DMS 273 treated with DMSO at 0.1 percent for 48 hours (cell line): ENCODE results near the gene ENPP4.
"Not testable (repeated sequence)": the region's sequence is repeated elsewhere in the genome, so short reads cannot be mapped to it uniquely, and the experiment has no call there.

Experiments
- DNase-seq: peaks from one replicate; lab custom pipeline; 2025; lab: John Stamatoyannopoulos, UW

ENPP4 gene, protein sequence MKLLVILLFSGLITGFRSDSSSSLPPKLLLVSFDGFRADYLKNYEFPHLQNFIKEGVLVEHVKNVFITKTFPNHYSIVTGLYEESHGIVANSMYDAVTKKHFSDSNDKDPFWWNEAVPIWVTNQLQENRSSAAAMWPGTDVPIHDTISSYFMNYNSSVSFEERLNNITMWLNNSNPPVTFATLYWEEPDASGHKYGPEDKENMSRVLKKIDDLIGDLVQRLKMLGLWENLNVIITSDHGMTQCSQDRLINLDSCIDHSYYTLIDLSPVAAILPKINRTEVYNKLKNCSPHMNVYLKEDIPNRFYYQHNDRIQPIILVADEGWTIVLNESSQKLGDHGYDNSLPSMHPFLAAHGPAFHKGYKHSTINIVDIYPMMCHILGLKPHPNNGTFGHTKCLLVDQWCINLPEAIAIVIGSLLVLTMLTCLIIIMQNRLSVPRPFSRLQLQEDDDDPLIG

DNA sequence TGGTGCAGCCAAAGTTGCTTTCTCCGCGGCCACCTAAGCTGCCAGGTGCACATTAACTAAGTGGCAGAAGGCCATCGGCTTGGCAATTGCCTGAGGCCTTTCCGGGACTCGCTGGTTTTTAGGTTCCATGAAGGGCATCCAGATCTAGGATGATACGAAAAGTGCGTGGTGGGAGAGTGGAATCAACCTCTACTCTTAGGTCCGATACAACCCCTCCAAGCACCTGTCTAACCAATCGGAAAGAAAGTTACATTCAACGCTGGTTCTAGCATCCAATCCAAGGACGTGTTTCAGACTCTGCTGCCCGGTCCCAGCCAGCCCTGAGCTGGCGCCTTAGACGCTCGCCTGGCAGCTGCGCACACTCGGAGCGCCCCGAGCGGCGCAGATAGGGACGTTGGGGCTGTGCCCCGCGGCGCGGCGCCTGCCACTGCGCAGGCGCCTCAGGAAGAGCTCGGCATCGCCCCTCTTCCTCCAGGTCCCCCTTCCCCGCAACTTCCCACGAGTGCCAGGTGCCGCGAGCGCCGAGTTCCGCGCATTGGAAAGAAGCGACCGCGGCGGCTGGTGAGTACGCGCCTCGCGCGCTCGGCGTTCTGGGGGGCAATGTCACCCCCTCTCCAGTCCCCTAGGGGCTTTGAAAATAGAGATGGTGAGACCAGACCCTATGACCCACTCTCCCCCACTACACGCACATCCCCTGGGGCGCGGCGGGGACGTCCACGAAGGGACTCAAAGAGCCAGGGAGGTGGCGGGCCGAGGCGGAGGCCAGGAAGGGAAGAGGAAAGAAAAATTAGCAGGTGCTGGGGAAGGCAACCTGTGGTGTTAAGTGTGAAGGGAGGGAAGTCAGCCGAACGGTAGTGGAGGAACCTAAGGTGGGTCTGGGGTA, at the start of gene ENPP4:
TSS of gene ENPP4 (plus strand) at position 361 of the 883 bp plus-strand sequence. CDS start 9,595 bp downstream, outside the sequence.
- peak; percentile 91 for DNase-seq

DNA sequence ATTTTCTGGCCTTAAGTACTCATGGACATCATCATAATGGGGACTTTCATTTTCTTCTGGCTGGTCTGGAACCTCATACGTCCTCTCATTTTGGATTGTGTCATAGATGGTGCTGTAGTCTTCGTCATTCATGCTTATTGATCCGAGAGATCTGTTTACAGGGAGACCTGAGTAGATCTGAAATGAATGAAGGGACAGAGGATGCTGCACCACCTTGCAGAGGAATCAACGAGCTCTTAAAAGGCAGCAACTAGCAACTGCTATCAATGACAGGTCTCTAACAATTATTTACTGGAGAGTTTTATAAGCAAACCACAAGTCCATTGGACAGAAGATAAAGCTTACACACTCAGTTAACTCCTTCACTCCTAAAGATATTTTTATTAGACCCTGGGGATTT, 49.7 kb upstream of the ENPP4 start:
- DNase-seq: no peak

DNA sequence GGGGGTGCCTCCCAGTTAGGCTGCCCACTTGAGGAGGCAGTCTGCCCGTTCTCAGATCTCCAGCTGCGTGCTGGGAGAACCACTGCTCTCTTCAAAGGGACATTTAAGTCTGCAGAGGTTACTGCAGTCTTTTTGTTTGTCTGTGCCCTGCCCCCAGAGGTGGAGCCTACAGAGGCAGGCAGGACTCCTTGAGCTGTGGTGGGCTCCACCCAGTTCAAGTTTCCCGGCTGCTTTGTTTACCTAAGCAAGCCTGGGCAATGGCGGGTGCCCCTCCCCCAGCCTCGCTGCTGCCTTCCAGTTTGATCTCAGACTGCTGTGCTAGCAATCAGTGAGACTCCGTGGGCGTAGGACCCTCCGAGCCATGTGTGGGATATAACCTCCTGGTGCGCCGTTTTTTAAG, 44.1 kb upstream of the ENPP4 start:
- DNase-seq: not testable (repeated sequence)

DNA sequence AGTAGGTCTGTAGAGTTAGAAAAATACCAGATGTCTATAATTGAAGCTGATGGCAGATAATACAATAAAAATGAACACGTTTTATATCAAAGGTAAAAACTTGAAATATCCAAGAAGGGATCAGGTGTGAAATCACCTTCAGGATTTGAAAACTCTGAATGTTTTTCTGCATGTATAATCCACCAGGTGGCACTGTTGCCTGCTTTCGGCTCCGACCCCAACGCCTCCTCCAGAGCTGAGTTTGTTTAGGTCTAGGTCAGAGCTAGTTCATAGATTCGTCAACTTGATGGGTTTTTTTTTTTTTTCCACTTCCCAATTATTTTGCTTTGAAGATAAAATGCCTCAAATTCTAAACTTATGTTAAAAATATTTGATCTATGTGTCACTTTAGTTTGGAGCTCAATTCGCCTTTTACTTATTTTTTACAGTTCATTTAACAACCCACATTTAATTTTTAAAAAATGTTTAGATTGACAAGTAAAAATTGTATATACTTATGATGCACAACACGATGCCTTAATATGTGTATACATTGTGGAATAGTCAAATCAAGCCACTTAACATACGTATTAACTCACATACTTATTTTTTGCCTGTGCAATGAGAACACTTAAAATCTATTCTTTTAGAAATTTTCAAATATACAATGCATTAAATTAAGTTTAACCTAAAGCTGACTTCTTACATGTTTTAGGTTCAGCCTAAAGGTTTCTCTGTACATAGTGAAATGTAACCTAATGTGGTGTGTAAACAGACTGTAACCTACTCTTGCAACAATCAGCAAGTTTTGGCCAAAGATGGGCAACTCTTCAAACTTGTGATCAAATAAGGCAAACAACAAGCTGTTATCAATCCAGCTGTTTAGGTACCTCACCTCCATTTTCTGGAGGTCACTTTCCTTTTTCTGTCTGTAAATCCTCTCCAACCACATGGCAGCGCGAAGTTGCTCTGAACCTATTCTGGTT, 39.4 kb upstream of the ENPP4 start:
- DNase-seq: peak; percentile 7

DNA sequence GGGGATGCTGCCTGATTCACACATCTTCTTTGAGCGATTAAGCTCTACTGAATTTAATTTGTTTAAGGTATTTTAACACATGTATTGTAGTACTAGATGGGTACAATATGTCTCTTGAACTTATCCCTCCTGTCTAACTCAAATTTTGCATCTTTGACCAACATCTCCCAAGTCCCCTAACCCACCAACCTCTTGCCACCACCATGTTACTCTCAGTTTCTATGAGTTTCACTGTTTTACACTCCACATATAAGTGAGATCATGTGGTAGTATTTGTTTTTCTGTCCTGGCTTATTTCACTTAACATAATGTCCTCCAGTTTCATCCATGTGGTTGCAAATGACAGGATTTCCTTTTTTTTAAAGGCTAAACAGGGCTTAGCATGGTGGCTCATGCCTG, 38.7 kb upstream of the ENPP4 start:
- DNase-seq: no peak

DNA sequence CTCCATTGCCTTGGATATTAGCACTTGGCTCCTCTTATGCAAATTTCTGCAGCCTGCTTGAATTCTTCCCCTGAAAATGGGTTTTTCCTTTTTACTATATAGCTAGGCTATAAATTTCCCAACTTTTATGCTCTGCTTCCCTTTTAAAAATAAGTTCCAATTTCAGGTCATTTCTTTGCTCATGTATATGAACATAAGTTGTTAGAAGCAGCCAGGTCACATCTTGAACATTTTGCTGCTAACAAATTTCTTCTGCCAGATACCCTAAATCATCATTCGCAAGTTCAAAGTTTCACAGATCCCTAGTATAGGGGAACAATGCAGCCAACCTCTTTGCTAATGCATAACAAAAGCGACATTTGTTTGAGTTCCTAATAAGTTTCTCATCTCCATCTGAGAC, 34.5 kb upstream of the ENPP4 start:
- DNase-seq: no peak

DNA sequence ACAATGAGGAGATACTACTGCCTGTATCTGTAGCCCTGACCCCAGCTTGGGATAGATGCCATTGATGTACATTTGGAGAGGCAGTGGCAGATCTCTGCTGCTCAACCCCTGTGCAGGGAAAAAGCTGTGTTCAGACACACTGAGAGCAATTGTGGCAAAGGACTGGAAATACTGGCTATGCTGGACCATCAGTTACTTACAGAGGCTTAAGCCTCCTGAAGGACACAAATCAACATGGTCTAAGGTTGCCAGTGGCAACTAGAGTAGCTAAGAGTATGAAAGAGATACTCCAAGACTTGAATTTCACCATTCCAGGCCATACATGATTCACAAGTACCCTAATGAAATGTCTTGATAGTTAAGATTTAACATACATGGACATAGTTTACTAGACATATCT, 32.4 kb upstream of the ENPP4 start:
- no peak for DNase-seq

DNA sequence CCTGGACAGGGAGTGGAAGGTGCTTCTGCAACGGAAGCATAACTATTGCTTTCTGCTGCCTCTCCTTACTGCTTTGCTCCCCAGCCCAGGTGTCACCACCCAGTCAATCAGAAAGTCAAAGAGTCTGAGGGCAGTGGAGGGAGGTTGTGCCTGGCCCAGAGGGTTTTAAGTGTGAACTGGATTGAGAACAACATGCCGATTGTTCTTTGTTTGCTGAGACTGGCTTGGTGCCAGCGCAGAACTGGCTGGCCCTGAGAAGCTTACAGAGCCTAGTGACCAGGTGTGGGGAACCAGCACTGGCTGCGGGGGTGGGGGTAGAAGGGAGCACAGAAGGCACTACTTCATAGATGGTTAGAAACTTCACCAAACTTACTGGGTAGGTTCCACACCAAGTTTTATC, 31.1 kb upstream of the ENPP4 start:
- no peak for DNase-seq

DNA sequence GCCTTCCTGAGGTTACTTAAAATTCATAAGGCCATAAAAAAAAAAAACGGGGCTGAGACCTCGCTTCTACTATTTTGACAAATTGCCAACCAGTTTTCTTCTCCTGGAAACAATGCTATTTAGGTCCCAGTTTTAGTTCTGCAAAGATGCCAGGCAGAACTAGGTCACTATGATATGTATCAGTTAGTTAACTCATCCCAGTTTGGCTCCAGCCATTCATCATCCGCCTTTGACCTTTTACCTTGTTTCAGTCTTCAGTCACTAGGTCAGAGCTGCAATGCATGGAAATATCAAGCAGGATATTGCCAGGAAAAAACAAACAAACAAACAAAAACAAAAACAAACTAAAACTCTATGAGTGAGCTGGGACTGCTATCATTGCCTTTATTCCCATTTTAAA, 29.8 kb upstream of the ENPP4 start:
- DNase-seq: no peak

DNA sequence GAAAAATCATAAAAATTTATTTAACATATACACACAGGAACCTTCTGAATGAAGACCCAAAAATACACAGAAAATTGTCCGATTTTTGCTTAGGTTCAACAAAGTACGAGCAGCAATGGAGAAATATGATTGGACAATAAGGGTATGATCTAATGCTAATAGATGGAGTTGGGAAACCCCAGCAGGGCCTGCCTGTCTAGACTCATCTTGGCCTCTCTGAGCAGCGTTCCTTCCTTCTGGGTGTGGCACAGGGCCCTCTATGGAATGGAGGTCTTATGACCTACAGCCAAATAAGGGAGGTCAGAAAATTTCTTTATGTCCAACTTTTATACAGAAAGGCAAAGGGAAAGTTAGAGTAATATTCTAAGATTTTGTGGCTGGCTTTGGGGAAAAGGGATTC, 27.7 kb upstream of the ENPP4 start:
- no peak for DNase-seq

DNA sequence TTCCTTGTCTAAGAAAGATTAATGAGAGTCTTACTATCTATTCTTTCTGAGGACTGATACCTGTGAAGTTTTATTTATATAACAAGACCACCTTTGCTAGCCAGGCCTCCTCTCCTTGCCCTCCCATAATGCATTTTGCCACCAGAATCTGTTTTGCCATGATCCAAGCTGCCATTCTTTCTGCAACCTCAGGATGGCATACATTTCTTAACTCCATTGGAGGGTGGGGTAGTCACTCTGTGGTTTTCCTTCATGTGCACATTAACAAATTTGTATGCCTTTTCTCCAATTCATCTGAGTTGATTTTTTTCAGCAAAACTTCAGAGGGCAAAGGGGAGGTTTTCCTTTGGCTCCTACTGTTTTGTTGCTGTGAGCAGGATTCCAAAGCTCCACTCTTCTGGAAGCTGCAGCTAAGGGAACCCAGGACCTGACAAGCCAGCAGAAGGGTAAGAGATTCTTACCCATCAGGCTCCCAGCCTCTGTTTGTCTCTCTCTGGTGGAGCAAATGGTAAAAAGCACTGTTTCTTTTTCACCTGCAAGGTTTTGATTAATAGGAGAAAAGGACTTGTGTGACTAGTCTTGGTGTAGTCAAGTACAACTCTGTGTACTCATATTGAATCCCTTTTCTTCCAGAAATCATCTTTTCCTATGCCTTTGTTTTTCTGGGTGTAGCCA, 26.2 kb upstream of the ENPP4 start:
- no peak for DNase-seq

DNA sequence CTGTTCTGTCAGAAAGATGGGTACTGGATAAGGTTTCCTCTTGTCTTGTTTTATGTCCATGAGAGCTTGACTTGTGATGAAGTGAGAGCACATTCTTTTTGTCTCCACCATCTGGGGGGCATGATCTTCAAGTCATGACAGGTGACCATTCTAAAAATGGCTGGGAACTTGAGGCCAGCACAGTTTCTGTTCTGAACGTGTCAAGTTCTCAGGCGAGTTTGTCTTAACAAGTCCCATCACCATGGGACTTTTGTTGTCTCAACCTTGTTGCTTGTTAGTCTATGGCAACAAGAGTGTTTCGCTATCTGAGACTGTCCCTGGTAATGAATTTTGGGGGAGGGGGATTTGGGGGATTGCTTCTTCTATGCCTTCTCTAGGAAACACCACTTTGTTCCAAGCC, 25.6 kb upstream of the ENPP4 start:
- DNase-seq: no peak

DNA sequence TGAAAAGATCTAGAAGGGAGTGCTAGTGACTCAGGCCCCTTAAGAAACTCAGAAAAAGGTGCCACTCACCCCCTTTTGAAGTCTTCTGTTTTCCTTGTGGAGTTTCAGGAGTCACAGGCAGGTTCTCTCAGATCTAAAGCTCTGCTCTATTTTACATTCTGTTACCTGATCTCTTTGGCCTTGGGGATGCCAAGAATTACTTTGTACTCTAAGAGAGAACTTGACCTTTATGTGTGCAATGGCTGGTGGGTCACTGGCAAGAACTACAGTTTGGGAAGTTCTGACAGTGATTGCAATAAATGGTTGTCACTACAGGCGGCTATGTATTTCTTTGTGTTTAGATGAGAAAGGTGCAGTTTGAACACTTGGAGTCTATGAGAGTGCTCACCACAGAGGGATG, 24.2 kb upstream of the ENPP4 start:
- no peak for DNase-seq

DNA sequence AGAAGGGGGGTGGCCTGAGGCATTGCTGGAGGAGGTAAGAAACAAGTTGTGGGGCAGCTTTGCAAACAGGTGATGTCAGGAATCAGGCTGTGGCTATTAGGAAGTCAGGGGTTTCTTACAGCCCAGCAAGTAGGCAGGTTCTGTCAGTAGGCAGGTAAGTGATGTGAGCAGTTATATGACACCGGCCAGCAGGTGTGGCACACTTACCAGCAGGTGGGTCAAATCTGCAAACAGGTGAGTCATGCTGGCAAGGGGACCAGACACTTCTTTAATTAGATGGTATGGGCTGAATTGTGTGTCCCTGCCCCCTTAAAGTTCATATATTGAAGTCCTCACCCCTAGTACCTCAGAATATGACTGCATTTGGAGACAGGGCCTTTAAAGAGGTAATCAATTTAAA, 16.4 kb upstream of the ENPP4 start:
- no peak for DNase-seq

DNA sequence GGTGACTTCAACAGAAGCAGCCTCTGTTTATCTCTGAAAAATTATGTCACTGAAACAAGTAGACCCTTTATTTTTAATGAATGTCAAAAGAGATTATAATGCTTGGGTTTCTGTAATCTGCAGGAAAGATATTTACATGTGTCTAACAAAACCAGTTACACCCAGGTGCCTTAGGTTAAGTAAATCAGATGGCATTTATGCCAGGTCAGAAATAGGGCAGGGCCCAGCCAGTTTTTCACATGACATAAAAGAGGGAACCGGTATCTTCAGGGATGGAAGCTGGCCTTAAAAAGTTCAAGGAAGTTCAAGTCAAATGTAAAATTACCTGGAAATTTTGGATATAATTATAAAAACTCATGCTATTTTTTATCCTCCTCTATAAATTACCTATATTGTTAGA, 14.2 kb upstream of the ENPP4 start:
- DNase-seq: no peak

DNA sequence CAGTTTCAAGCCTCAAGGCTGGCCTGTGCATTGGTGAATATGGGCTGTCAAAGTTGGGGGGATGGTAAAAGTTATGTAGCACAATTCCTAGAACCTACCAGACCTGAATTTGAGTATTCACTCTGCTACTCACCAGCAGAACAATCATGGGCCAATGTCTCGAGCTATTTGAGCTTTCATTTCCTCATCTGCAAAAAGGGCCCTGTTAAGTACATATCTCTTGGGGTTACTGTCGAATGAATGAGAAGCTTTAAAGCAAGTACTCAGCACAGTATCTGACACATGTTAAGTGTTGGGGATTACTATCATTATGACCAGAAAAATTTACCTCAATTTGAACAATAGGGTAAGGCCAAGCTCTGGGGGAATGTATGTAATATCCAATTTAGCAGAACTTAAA, 13.5 kb upstream of the ENPP4 start:
- no peak for DNase-seq

DNA sequence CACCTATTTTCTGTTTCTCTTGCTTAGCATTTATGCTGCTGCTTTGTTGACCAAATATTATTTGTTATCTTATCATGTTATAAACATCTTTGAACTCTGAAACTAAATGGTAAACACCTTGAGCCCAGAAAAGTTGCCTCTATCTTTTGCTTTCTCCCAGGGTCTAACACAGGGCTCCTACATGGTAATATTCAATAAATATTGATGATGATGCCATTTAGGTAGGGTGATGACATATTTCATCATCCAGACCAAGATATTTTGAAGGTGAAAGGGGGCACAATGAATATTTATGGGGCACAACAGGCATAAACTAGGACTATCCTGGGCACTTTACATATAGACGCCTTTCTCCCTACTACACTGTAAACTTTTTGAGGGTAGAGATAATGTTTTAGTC, 11.6 kb upstream of the ENPP4 start:
- DNase-seq: no peak

DNA sequence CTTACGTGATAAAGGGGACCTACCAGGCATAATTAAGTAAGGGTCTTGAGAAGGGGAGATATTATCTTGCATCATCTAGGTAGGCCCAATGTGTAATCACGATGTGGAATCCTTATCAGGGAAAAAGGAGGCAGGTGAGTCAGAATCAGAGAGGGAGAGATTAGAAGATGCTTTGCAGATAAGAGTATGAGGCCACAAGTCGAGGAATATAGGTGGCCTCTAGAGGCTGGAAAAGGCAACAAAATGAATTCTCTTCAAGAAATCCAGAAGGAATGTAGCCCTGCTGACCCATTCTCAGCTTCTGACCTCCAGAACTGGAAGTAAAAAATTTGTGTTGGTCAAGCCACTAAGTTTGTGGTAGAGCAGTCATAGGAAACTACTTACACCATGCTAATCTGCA, 11.0 kb upstream of the ENPP4 start:
- DNase-seq: no peak

DNA sequence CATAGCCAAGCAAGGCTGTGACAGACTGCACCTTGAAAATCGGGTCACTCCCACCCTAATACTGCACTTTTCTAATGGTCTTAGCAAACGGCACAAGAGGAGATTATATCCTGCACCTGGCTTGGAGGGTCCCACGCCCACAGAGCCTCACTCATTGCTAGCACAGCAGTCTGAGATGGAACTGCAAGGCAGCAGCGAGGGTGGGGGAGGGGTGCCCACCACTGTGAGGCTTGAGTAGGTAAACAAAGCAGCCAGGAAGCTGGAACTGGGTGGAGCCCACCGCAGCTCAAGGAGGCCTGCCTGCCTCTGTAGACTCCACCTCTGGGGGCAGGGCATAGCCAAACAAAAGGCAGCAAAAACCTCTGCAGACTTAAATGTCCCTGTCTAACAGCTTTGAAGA, 10.1 kb upstream of the ENPP4 start:
- DNase-seq: not testable (repeated sequence)

DNA sequence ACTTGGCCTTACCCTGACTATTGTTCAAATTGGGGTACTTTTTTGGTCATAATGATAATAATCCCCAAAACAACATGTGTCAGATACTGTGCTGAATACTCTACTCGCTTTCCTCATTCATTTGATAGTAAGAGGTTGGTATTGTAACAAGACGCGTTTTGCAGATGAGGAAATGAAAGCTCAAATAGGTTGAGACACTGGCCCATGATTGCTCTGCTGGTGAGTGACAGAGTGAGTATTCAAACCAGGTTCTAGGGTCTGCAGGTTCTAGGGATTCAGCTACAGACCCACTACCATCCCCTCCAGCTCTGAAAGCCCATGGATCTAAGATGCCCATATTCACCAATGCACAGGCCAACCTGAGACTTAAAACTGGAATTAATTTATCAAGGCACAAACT, 1.3 kb upstream of the ENPP4 start:
- no peak for DNase-seq

DNA sequence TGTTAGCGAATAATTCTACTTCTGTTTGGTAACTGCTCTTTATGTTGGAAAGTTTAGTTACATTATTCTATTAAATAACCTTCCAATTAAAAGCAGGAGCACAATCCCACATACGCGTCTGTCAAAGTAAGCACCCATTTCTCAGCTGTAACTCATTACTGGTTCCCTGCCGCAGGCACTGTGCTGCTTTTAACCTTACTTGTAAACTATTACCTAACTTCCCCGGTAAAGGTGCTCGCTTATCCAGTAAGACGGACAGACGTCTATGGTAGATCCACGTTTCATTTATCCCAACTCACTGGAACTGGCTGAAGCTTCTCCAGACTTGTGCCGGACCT, 529 bp upstream of the ENPP4 start:
- DNase-seq: no peak

DNA sequence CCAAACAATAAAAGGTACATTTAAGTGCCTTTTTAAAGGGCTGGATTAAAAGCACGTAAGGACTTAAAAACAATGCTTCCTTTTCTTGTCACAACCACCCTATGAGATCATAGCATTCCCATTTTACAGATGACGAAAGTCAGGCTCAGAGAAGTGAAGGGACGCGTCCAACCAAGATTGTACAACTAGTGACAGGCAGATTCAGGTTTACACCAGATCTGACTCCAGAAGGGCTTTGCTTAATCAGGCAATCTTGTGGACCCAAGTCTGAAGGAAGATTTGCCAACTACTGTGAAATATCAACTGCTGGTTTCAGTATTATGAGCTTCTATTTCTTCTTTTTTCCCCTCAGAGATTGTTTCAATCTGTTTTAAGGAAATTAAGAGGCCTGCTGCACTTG, 877 bp downstream of the ENPP4 start:
- DNase-seq: no peak
